ENCODE results near the gene MACO1.

DNA sequence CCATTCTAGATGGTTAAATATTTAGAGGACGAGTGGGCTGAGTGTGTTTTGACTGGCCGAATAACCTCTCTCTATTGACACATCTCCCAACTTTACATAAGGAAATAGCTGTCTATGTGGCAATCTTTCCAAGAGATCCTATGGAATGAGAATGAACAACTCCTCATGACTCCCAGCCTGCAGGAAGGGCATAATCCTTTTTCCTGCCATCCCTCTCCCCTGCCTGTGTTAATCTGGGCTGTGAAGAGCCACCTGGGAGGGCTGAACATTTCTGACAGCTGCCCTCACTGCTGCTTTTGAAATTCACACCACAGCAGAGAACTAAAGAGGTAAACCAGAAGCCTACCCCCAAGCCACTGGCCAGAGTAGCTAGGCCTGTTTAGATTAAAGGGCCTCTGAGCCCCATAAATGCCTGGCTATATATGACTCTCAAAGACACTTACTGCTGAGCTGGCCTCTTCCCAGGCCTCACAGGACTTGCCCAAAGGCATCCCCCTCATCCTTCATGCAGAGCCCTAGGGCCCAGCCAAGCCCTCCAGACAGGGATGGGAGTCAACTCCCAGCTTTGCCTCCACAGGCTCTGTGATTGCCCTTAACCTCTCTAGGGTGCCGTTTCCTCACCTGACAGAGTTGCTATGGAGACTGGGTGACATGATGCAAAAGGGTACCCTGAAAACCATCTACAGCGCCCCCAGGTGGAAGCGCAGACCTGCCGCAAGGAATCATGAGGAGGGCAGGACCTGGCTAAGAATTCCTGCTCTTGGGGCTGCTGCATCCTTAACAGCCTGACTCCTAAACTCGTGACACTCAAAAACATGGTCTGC, 70.8 kb downstream of the MACO1 start:
- TF ChIP-seq POLR2A (IDR thresholded peaks at IDR 0.05; ENCODE audit: low read depth, low read length) (no peak), POLR2AphosphoS5 (IDR thresholded peaks at IDR 0.05; ENCODE audit: low read depth, low read length) (no peak), TAF1 (IDR thresholded peaks at IDR 0.05; ENCODE audit: borderline replicate concordance, low read depth, low read length) (no peak)

All from GM12892 (cell line).